ENCODE data around the gene PTPRF.

Gene PTPRF

GRCh38 chr1:43572538-43572937, 41.9 kb downstream of the PTPRF start:
- no peak for FAIRE-seq
- DNase-seq (ENCODE audit: insufficient read length, low spot score): no peak

GRCh38 chr1:43573066-43573800, 42.5 kb downstream of the PTPRF start:
- DNase-seq (ENCODE audit: insufficient read length, low spot score) (no peak), FAIRE-seq (no peak)

GRCh38 chr1:43576521-43576920, 45.8 kb downstream of the PTPRF start:
- no peak for DNase-seq (ENCODE audit: insufficient read length, low spot score)
- FAIRE-seq: no peak

- FAIRE-seq: no peak
- DNase-seq (ENCODE audit: insufficient read length, low spot score): no peak
Measured at GRCh38 chr1:43577655-43578542, 47.2 kb downstream of the PTPRF start.

- DNase-seq (ENCODE audit: insufficient read length, low spot score) (no peak), FAIRE-seq (no peak)
Measured at GRCh38 chr1:43580039-43580438, 49.4 kb downstream of the PTPRF start.

- FAIRE-seq: no peak
- no peak for DNase-seq (ENCODE audit: insufficient read length, low spot score)
Measured at GRCh38 chr1:43582162-43582566, 51.5 kb downstream of the PTPRF start.

DNA sequence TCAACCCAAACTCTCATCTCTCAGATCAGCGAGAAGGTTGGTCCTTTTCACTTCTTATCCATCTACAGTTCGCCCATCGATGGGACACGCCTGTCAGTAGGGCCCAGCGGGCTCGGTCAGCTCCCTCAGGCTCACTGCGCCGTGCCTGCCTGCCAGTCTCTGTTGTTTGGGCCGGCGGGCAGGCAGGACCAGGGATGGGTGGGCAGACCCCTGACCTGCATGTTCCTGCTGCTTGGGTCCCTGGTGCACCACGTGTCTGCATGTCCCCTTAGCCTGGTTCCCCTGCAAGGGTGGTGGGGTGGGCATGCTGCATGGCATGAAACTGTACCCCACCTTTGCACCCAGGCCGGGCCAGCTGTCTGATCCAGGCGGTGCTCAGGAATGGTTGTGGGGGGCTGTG, 52.4 kb downstream of the PTPRF start:
- FAIRE-seq: no peak
- no peak for DNase-seq (ENCODE audit: insufficient read length, low spot score)

DNA sequence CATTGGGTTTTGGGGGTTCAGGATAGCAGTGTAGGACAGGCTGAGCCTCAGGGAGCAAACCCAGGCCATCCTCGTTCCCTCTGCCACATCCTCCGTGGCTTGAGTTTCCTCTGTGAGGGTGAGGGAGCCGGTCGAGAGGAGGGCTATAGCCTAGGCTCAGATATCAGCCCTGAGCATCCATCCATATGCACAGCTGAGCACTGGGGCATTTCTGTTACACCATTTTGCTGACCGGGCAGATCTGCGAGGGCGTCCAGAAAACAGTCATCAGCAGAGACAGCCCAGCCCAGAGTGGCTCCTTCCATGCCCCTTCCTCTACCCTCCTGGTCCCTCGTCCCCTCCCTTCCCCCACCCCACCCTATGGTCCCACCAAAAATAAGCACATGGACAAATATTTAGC, 53.5 kb downstream of the PTPRF start:
- FAIRE-seq: no peak
- no peak for DNase-seq (ENCODE audit: insufficient read length, low spot score)

GRCh38 chr1:43585557-43585956, 54.9 kb downstream of the PTPRF start:
- DNase-seq (ENCODE audit: insufficient read length, low spot score) (no peak), FAIRE-seq (no peak)

GRCh38 chr1:43586136-43586731, 55.6 kb downstream of the PTPRF start:
- FAIRE-seq: no peak
- DNase-seq (ENCODE audit: insufficient read length, low spot score): no peak

DNA sequence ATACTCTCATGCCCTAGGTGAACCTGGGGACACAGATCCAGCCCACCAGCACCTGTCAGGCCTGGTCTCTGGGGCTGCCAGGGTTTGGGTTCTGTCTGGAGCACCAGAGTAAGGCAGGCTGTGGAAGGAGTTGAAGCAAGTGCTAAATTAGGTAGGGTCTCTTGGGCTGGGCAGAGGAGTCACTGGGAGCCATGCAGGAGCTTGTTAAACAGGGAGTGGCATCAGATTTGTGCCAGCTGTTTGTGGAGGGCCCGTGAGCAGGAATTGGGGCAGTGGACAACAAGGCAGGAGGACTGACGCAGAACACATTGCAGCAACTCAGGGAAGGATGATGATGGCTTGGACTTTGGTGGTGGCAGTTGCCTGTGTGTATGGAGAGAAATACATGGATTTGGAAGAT, 56.3 kb downstream of the PTPRF start:
- DNase-seq (ENCODE audit: insufficient read length, low spot score) (no peak), FAIRE-seq (no peak)

DNA sequence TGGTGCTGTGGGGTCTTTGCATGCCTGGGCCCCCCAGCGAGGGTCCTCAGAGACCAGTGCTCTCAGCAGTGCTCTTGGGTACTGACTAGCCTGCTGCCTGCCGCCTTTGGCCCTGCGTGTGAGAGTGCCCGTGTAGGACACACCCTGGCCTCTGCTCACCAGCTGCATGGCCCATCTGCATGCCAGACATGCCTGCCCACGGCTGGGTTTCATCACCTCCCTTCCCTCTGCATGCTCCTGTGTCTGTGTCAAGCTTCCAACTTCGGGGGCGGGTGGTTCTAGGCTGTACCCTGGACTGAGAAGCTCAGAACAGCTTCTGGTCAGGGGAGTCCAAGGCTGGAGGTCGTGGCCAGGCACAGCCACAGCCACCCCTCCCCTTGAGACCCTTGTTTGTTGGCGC, 56.9 kb downstream of the PTPRF start:
- FAIRE-seq: no peak
- no peak for DNase-seq (ENCODE audit: insufficient read length, low spot score)

DNA sequence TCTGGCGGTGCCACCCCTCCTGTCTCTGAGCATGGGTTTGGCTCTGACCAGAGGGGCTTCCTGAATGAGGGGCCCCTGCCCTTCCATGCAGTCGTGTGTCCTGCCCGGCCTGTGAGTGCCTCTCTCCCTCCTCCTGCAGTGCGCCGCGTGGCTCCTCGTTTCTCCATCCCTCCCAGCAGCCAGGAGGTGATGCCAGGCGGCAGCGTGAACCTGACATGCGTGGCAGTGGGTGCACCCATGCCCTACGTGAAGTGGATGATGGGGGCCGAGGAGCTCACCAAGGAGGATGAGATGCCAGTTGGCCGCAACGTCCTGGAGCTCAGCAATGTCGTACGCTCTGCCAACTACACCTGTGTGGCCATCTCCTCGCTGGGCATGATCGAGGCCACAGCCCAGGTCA, 57.9 kb downstream of the PTPRF start:
- DNase-seq (ENCODE audit: insufficient read length, low spot score) (no peak), FAIRE-seq (no peak)

- FAIRE-seq (no peak), DNase-seq (ENCODE audit: insufficient read length, low spot score) (no peak)
Measured at GRCh38 chr1:43590388-43590925, 59.8 kb downstream of the PTPRF start.

DNA sequence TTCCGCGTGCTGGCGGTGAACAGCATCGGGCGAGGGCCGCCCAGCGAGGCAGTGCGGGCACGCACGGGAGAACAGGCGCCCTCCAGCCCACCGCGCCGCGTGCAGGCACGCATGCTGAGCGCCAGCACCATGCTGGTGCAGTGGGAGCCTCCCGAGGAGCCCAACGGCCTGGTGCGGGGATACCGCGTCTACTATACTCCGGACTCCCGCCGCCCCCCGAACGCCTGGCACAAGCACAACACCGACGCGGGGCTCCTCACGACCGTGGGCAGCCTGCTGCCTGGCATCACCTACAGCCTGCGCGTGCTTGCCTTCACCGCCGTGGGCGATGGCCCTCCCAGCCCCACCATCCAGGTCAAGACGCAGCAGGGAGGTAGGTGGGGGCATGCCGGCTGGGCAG, 60.5 kb downstream of the PTPRF start:
- FAIRE-seq (no peak), DNase-seq (ENCODE audit: insufficient read length, low spot score) (no peak)

GRCh38 chr1:43592051-43592665, 61.5 kb downstream of the PTPRF start:
- no peak for DNase-seq (ENCODE audit: insufficient read length, low spot score)
- FAIRE-seq: no peak

DNA sequence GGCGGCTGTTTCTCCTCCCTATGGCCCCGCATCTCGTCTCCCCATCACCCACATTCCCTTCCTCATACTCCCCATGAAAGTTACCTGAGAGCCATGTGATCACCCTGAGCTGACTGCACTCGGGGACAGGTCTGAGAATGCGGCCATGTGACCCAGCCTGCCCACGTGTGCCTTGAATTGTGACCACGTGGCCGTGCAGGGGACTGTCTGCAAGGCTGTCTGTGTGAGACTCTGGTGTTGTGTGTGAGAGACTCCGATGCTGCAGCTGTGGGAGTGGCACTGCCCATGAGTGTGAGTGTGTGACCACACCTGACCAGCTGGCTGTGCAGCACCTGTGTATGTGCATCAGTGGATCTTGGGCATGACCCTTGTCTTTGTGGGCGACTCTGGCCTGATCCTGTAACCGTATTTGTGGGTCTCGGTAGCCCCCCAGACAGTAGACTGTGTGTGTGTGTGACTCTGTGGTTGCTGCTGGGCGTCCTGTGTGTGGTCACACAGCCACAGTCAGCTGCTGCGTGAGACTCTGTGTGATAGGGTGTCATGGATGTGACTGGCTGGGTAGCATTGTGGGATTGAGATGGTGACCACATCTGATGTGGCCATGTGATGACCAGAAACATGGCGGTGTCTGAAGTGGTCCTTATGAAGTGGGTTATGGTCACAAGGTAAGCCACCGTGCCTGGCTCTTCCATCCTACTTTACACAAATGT, 62.4 kb downstream of the PTPRF start:
- DNase-seq (ENCODE audit: insufficient read length, low spot score) (no peak), FAIRE-seq (no peak)

- DNase-seq (ENCODE audit: insufficient read length, low spot score) (no peak), FAIRE-seq (no peak)
Measured at GRCh38 chr1:43596579-43596978, 65.9 kb downstream of the PTPRF start.

- DNase-seq (ENCODE audit: insufficient read length, low spot score) (no peak), FAIRE-seq (no peak)
Measured at GRCh38 chr1:43597028-43597427, 66.3 kb downstream of the PTPRF start.

DNA sequence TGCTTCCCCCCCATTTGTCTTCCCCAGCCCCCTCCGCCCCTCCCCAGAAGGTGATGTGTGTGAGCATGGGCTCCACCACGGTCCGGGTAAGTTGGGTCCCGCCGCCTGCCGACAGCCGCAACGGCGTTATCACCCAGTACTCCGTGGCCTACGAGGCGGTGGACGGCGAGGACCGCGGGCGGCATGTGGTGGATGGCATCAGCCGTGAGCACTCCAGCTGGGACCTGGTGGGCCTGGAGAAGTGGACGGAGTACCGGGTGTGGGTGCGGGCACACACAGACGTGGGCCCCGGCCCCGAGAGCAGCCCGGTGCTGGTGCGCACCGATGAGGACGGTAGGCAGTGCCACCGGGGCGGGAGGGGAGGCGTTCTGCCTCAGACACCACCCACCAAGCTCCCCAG, 67.0 kb downstream of the PTPRF start:
- FAIRE-seq (no peak), DNase-seq (ENCODE audit: insufficient read length, low spot score) (no peak)

All from GM19239 (cell line).